Gastroesophageal sphincter (tissue), 3 donors: Measurements from ENCODE around the gene LRBA.

Source experiments
- CTCF ChIP-seq, 4 experiments: fragments of 200-600 bp in 2 of 4; fragments of 450-650 bp in 2 of 4; sonication (generic) in 1 of 4; IDR thresholded peaks; one replicate each; pipeline ENCODE4 v1.5.1; 2017 to 2019; ENCODE audit warnings: antibody characterized with exemption in 4 of 4, mild to moderate bottlenecking in 2 of 4, moderate library complexity in 2 of 4
- POLR2A ChIP-seq, 2 donors: fragments of 450-650 bp; IDR thresholded peaks; one replicate each; pipeline ENCODE4 v1.6.1; 2017; ENCODE audit warnings: antibody characterized with exemption in 2 of 2, mild to moderate bottlenecking in 2 of 2, moderate library complexity in 1 of 2
- POLR2AphosphoS5 ChIP-seq: sonication (generic); formaldehyde crosslinking; IDR thresholded peaks from one replicate; pipeline ENCODE4 v1.6.1; 2017; ENCODE audit warnings: antibody characterized with exemption

DNA sequence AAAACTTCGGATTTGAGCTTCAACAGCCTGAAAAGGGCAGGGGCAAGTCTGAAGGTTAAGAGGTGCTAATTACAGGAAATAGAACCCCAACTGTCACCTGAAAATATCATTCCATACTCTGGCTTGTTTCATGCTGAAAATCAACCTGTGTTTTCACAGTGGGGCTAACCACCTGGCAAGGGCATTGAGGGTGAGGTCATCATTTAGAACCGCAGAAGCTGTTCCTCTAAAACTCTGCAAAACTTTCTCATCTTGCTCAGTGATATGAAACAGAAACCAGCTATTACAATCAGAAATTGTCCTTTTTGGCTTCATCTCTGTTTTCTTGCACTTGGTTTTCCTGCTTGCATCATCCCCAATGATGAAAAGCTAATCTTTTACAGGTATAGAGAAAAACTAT lies 689.2 kb downstream of the LRBA start:
- TF ChIP-seq CTCF (IDR thresholded peaks at IDR 0.05) = no peak
- no peak for TF ChIP-seq POLR2A (IDR thresholded peaks at IDR 0.05)
- no peak for TF ChIP-seq POLR2AphosphoS5
